Smooth muscle cell (in vitro differentiated cells): ENCODE measurements around the gene MLPH. TPM values are rescaled to one million over a fixed set of nuclear protein-coding genes. Genes with fewer than 3 reads are reported as not detected.

Experiments
- DNase-seq: peaks from one replicate; lab custom pipeline; 2025; ENCODE audit not compliant: unreplicated experiment; lab: John Stamatoyannopoulos, UW
- H2AFZ ChIP-seq: fragments of 200-600 bp; sonication (generic); 2 replicates; pipeline ENCODE4 v1.6.0; 2016; ENCODE audit warnings: antibody characterized with exemption, low read depth, mild to moderate bottlenecking
- H3F3A ChIP-seq: fragments of 200-600 bp; sonication (generic); 2 replicates; pipeline ENCODE4 v1.6.0; 2017; ENCODE audit warnings: antibody characterized with exemption, low read depth
- H3K27ac ChIP-seq: fragments of 200-600 bp; sonication (generic); 2 replicates; pipeline ENCODE4 v1.5.1; 2016; ENCODE audit warnings: low read depth, mild to moderate bottlenecking
- H3K27me3 ChIP-seq: fragments of 200-600 bp; sonication (generic); 2 replicates; pipeline ENCODE4 v1.6.1; 2016; ENCODE audit warnings: low read depth, mild to moderate bottlenecking
- H3K36me3 ChIP-seq: fragments of 200-600 bp; sonication (generic); 2 replicates; pipeline ENCODE4 v1.5.1; 2016; ENCODE audit warnings: low read depth
- H3K4me1 ChIP-seq: fragments of 200-600 bp; sonication (generic); 2 replicates; pipeline ENCODE4 v1.5.1; 2016; ENCODE audit warnings: low read depth
- H3K4me2 ChIP-seq: fragments of 200-600 bp; sonication (generic); 2 replicates; pipeline ENCODE4 v1.6.0; 2016; ENCODE audit warnings: mild to moderate bottlenecking
- H3K4me3 ChIP-seq: fragments of 200-600 bp; sonication (generic); 2 replicates; pipeline ENCODE4 v1.5.1; 2016; ENCODE audit warnings: mild to moderate bottlenecking
- H3K79me2 ChIP-seq: fragments of 200-600 bp; sonication (generic); 2 replicates; pipeline ENCODE4 v1.6.0; 2016; ENCODE audit warnings: low read depth, mild to moderate bottlenecking
- H3K9ac ChIP-seq: fragments of 200-600 bp; sonication (generic); 2 replicates; pipeline ENCODE4 v1.6.0; 2016; ENCODE audit warnings: low read depth
- H3K9me3 ChIP-seq: fragments of 200-600 bp; sonication (generic); replicated peaks from 2 replicates; pipeline ENCODE4 v1.5.1; 2016; ENCODE audit warnings: low read depth
- H4K20me1 ChIP-seq: fragments of 200-600 bp; sonication (generic); 2 replicates; pipeline ENCODE4 v1.6.0; 2016; ENCODE audit warnings: low read depth
- WGBS: methylation state at CpG from one replicate; pipeline ENCODE4 v1.1.7; 2016; ENCODE audit warnings: low lambda C conversion rate; 5-methylcytosine and 5-hydroxymethylcytosine counted together
- polyA plus RNA-seq: library from polyadenylated mRNA; unstranded; fragments of >200 nt; fragmentation: Nextera tagmentation; extraction: Ambion mirVana; gene quantifications from 2 replicates; pipeline ENCODE4 v1.2.1, GENCODE V29; 2016
- total RNA-seq: library from RNA; depleted of rRNA; stranded (reverse); fragments of >200 nt; gene quantifications from 2 replicates; pipeline ENCODE4 v1.2.3, GENCODE V29; 2014
- TF ChIP-seq, protein P1 (sequence below): fragments of 200-600 bp; sonication (generic); IDR thresholded peaks from 2 replicates; pipeline ENCODE4 v1.5.1; 2017; ENCODE audit warnings: borderline replicate concordance, mild to moderate bottlenecking, antibody characterized with exemption; ENCODE audit not compliant: insufficient read depth, poor library complexity, severe bottlenecking

MLPH gene
- total and polyA plus RNA-seq, 2 experiments from 2014 or later: 32.8 to 36.4 TPM

DNA sequence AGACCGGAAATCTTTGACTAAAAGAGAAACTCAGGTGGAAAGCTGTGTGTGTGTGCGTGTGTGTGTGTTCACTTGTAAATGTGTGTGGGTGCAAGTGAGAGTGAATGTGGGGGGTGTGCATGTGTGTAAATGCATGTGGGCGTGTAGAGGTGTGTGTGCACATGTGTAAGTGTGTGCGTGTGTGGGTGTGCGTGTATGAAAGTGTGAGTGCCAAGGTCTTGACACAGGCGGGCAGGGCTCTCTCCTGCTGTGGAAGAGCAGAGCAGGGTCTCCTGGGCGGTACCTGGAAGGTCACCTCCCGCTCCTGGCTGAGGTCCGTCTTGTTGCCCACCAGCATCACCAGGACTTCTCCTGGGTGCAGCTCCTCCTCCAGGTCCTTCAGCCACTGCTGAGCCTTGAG is 89.9 kb downstream of the MLPH start:
- H4K20me1 ChIP-seq: no peaks in the 10 kb centered on the region
- no peaks in the 10 kb centered on the region for H3K36me3 ChIP-seq
- H3K79me2 ChIP-seq: no peaks in the 10 kb centered on the region
- no peak overlapping the region for H2AFZ ChIP-seq
- no peak overlapping the region for H3K4me3 ChIP-seq
- H3K27me3 ChIP-seq: no peaks in the 10 kb centered on the region
- no peak overlapping the region for H3K9ac ChIP-seq
- TF ChIP-seq, protein P1, sequence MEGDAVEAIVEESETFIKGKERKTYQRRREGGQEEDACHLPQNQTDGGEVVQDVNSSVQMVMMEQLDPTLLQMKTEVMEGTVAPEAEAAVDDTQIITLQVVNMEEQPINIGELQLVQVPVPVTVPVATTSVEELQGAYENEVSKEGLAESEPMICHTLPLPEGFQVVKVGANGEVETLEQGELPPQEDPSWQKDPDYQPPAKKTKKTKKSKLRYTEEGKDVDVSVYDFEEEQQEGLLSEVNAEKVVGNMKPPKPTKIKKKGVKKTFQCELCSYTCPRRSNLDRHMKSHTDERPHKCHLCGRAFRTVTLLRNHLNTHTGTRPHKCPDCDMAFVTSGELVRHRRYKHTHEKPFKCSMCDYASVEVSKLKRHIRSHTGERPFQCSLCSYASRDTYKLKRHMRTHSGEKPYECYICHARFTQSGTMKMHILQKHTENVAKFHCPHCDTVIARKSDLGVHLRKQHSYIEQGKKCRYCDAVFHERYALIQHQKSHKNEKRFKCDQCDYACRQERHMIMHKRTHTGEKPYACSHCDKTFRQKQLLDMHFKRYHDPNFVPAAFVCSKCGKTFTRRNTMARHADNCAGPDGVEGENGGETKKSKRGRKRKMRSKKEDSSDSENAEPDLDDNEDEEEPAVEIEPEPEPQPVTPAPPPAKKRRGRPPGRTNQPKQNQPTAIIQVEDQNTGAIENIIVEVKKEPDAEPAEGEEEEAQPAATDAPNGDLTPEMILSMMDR: no peak
- no peak for DNase-seq
- no peaks in the 10 kb centered on the region for H3F3A ChIP-seq
- H3K4me2 ChIP-seq: no peak overlapping the region
- no peak overlapping the region for H3K27ac ChIP-seq
- H3K9me3 ChIP-seq: no peaks in the 10 kb centered on the region
- peaks cover 1% of the 10 kb centered on the region for H3K4me1 ChIP-seq
- WGBS: 94% methylated on average over 9 of the region's 9 CpGs

DNA sequence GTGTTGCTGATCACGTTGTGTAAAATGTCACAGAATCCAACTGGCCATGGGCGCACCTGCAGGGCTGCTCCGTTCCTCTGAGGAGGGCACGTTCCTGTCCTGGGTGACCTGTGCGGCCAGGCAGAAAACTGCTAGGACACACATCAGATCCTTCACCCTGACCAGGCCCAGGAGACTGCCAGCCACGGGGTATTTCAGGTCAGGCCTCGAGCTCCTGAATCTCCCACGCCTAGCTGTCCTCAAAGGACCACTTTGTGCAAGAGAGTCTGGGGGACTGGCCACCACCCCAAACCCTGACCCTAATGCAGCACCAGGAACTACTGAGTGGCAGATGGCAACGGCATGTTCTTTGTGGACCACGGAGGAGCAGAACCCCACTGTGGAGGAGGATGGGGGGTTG is 90.4 kb downstream of the MLPH start:
- H3K36me3 ChIP-seq: no peaks in the 10 kb centered on the region
- 89% methylated on average over 10 of the region's 10 CpGs for WGBS

DNA sequence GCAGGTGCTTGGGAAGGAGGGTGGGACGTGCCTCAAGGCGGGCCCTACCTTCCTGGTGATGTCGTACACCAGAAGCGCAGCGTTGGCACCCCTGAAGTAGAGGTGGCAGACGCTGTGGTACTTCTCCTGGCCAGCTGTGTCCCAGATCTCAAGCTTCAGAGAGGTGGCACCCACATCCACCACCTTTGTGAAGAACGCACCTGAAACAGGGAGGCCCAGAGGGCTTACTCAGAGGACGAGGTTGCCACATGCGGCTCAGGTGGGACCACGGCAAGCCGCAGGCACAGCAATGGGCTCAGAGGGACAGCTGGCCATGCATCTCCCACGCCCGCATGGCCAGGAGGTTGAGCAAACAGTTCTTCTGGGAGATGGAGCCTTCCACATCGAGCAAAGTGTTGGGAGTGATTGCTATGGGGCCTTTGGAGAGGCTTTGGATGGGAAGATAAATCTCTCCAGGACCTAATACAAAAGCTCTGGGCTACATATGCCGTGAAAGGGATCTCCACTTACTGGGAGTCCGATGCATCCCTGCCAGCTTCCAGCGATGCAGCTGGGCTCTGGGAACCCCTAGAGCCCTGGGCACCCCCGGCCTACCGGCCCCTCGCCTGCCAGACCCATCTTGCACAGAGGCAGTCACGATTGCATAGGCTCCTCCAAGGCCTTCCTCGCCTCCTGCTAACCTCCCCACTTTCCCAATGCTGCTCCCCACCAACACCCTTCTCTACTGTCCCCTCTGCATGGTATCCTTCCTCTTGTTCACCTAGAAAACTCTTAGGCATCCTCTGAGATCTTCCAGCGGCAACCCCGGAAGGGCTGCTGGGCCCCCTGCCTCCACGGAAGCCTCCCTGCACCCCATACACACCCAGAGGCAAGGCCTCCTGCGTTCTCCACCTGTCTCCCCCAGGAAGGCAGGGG is 91.2 kb downstream of the MLPH start:
- no peaks in the 10 kb centered on the region for H4K20me1 ChIP-seq
- TF ChIP-seq, protein P1: no peak
- H3K79me2 ChIP-seq: no peaks in the 10 kb centered on the region
- peaks cover 5% of the 10 kb centered on the region for H3K4me1 ChIP-seq
- no peak overlapping the region for H3K4me3 ChIP-seq
- no peaks in the 10 kb centered on the region for H3F3A ChIP-seq
- no peaks in the 10 kb centered on the region for H3K9me3 ChIP-seq
- no peak overlapping the region for H3K4me2 ChIP-seq
- H3K27me3 ChIP-seq: no peaks in the 10 kb centered on the region
- no peak overlapping the region for H2AFZ ChIP-seq
- DNase-seq: no peak
- WGBS: 94% methylated on average over 26 of the region's 26 CpGs
- no peaks in the 10 kb centered on the region for H3K36me3 ChIP-seq
- no peak overlapping the region for H3K27ac ChIP-seq
- H3K9ac ChIP-seq: no peak overlapping the region

More for the DNA sequence above, 90.4 kb downstream of the MLPH start:
- Histone ChIP-seq H4K20me1 (no peaks in the 10 kb centered on the region), H3K9me3 (no peaks in the 10 kb centered on the region), H3K9ac (no peak overlapping the region), H3K79me2 (no peaks in the 10 kb centered on the region), H2AFZ (no peak overlapping the region), H3K4me3 (no peak overlapping the region), H3K27ac (no peak overlapping the region), H3K4me2 (no peak overlapping the region), H3F3A (no peaks in the 10 kb centered on the region), H3K4me1 (peaks cover 5% of the 10 kb centered on the region), H3K27me3 (no peaks in the 10 kb centered on the region)
- DNase-seq: no peak
- TF ChIP-seq, protein P1: no peak

DNA sequence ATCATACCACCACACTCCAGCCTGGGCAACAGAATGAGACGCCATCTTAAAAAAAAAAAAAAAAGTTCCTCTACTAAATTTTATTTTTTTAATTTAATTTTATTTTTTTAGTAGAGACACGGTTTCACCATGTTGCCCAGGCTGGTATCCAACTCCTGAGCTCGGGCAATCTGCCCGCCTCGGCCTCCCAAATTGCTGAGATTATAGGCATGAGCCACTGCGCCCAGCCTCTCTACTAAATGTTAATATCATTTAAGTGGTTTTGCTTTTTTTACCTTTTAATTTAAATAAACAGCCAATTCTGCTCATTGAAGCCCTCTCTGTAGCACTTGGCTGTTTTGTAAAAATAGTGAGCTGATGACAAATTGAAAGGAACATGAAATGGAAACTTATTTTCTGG is 94.3 kb downstream of the MLPH start:
- DNase-seq: no peak
- Histone ChIP-seq H3K9me3 (no peaks in the 10 kb centered on the region), H2AFZ (no peak overlapping the region), H3K79me2 (no peaks in the 10 kb centered on the region), H3K36me3 (no peaks in the 10 kb centered on the region), H3K9ac (no peak overlapping the region), H3K27me3 (no peaks in the 10 kb centered on the region), H3F3A (no peaks in the 10 kb centered on the region), H3K27ac (no peak overlapping the region), H3K4me3 (no peak overlapping the region), H3K4me2 (no peak overlapping the region), H4K20me1 (no peaks in the 10 kb centered on the region), H3K4me1 (peaks cover 5% of the 10 kb centered on the region)
- TF ChIP-seq, protein P1: no peak
- 93% methylated on average over 6 of the region's 6 CpGs for WGBS
